Hepatic stellate cell (primary cell): ENCODE data around the gene PTH1R.
"Not testable (repeated sequence)": the region's sequence is repeated elsewhere in the genome, so short reads cannot be mapped to it uniquely, and the experiment has no call there.

ENCODE experiments used
- DNase-seq: peaks from one replicate; pipeline ENCODE4 v3.0.0; 2011; ENCODE audit warnings: low spot score

The PTH1R gene

GRCh38 chr3:46899151-46900006, 21.9 kb downstream of the PTH1R start:
- DNase-seq: no peak

GRCh38 chr3:46900007-46900292, 22.4 kb downstream of the PTH1R start:
- no peak for DNase-seq

GRCh38 chr3:46900356-46900755, 22.8 kb downstream of the PTH1R start:
- DNase-seq: no peak

- no peak for DNase-seq
Observed at GRCh38 chr3:46901061-46901460, 23.5 kb downstream of the PTH1R start.

- DNase-seq: no peak
Observed at GRCh38 chr3:46901591-46902187, 24.2 kb downstream of the PTH1R start.

GRCh38 chr3:46902188-46902631, 24.7 kb downstream of the PTH1R start:
- DNase-seq: no peak

- DNase-seq: peak; percentile 85
Observed at GRCh38 chr3:46903341-46904302, 26.1 kb downstream of the PTH1R start.

- DNase-seq: no peak
Observed at GRCh38 chr3:46904303-46905212, 27.0 kb downstream of the PTH1R start.

- no peak for DNase-seq
Observed at GRCh38 chr3:46905213-46905560, 27.7 kb downstream of the PTH1R start.

GRCh38 chr3:46905661-46906451, 28.3 kb downstream of the PTH1R start:
- no peak for DNase-seq

- no peak for DNase-seq
Observed at GRCh38 chr3:46906471-46907058, 29.0 kb downstream of the PTH1R start.

GRCh38 chr3:46907271-46907670, 29.8 kb downstream of the PTH1R start:
- DNase-seq: no peak

GRCh38 chr3:46907960-46908293, 30.4 kb downstream of the PTH1R start:
- DNase-seq: no peak

- DNase-seq: no peak
Observed at GRCh38 chr3:46908294-46908985, 30.9 kb downstream of the PTH1R start.

GRCh38 chr3:46908986-46909534, 31.5 kb downstream of the PTH1R start:
- no peak for DNase-seq

GRCh38 chr3:46909535-46910161, 32.1 kb downstream of the PTH1R start:
- DNase-seq: peak; percentile 97

GRCh38 chr3:46910166-46910760, 32.7 kb downstream of the PTH1R start:
- no peak for DNase-seq

GRCh38 chr3:46910914-46911313, 33.4 kb downstream of the PTH1R start:
- DNase-seq: not testable (repeated sequence)

- DNase-seq: no peak
Observed at GRCh38 chr3:46912986-46913385, 35.5 kb downstream of the PTH1R start.
